SK-N-SH treated with all-trans-retinoic acid at 6 μM for 48 hours (cell line): ENCODE results near the gene ART3.

Experiments
- ATAC-seq: fragments of 200-7000 bp; cut with Tn5 transposase; 3 replicates; pipeline ENCODE4 v1.9.1; 2020; ENCODE audit warnings: mild to moderate bottlenecking, moderate library complexity
- ARNTL ChIP-seq: fragments of 450-650 bp; formaldehyde crosslinking; IDR thresholded peaks from 2 replicates; pipeline ENCODE4 v1.5.0; 2020; ENCODE audit warnings: low read depth, mild to moderate bottlenecking, moderate library complexity, borderline replicate concordance
- CREB5 ChIP-seq: fragments of 250-450 bp; sonication (Bioruptor Pico); IDR thresholded peaks from 2 replicates; pipeline ENCODE4 v1.5.1; 2020; ENCODE audit warnings: low read depth, mild to moderate bottlenecking, moderate library complexity
- CSDC2 ChIP-seq: fragments of 250-450 bp; sonication (Bioruptor Pico); IDR thresholded peaks from 2 replicates; pipeline ENCODE4 v1.5.0; 2020; ENCODE audit warnings: mild to moderate bottlenecking, moderate library complexity
- ESRRG ChIP-seq: fragments of 250-450 bp; sonication (Bioruptor Pico); IDR thresholded peaks from 2 replicates; pipeline ENCODE4 v1.6.1; 2021; ENCODE audit warnings: mild to moderate bottlenecking
- GLIS3 ChIP-seq: fragments of 250-450 bp; sonication (Bioruptor Pico); IDR thresholded peaks from 2 replicates; pipeline ENCODE4 v1.5.0; 2020; ENCODE audit warnings: mild to moderate bottlenecking, moderate library complexity
- ISL1 ChIP-seq: fragments of 250-450 bp; sonication (Bioruptor Pico); IDR thresholded peaks from 2 replicates; pipeline ENCODE4 v2.1.2; 2022; ENCODE audit warnings: mild to moderate bottlenecking, moderate library complexity
- OSR1 ChIP-seq: fragments of 250-450 bp; sonication (Bioruptor Pico); IDR thresholded peaks from 2 replicates; pipeline ENCODE4 v1.8.0; 2022; ENCODE audit warnings: moderate library complexity, mild to moderate bottlenecking, inconsistent platforms
- PPARA ChIP-seq: fragments of 250-450 bp; sonication (Bioruptor Pico); IDR thresholded peaks from 2 replicates; pipeline ENCODE4 v1.5.0; 2020; ENCODE audit warnings: mild to moderate bottlenecking, borderline replicate concordance
- RARB ChIP-seq: fragments of 250-450 bp; sonication (Bioruptor Pico); IDR thresholded peaks from 2 replicates; pipeline ENCODE4 v1.8.0; 2021; ENCODE audit warnings: mild to moderate bottlenecking, moderate library complexity
- SNAI2 ChIP-seq: fragments of 250-450 bp; sonication (Bioruptor Pico); IDR thresholded peaks from 2 replicates; pipeline ENCODE4 v1.5.0; 2020; ENCODE audit warnings: mild to moderate bottlenecking, moderate library complexity
- TCF4 ChIP-seq: fragments of 250-450 bp; sonication (Bioruptor Pico); IDR thresholded peaks from 2 replicates; pipeline ENCODE4 v1.8.0; 2021; ENCODE audit warnings: mild to moderate bottlenecking, moderate library complexity, borderline replicate concordance
- TOX ChIP-seq: fragments of 250-450 bp; sonication (Bioruptor Pico); IDR thresholded peaks from 2 replicates; pipeline ENCODE4 v1.8.0; 2021; ENCODE audit warnings: mild to moderate bottlenecking, moderate library complexity, borderline replicate concordance
- TSHZ2 ChIP-seq: fragments of 250-450 bp; sonication (Bioruptor Pico); IDR thresholded peaks from 2 replicates; pipeline ENCODE4 v1.5.0; 2020; ENCODE audit warnings: mild to moderate bottlenecking, moderate library complexity
- ZC3H10 ChIP-seq: fragments of 250-450 bp; sonication (Bioruptor Pico); IDR thresholded peaks from 2 replicates; pipeline ENCODE4 v1.5.1; 2021; ENCODE audit warnings: mild to moderate bottlenecking, moderate library complexity
- ZFP3 ChIP-seq: fragments of 250-450 bp; sonication (Bioruptor Pico); IDR thresholded peaks from 2 replicates; pipeline ENCODE4 v1.5.0; 2020; ENCODE audit warnings: mild to moderate bottlenecking, moderate library complexity
- ZFP30 ChIP-seq: fragments of 450-650 bp; formaldehyde crosslinking; IDR thresholded peaks from 2 replicates; pipeline ENCODE4 v1.5.0; 2022; ENCODE audit warnings: mild to moderate bottlenecking, moderate library complexity
- ZNF565 ChIP-seq: fragments of 450-650 bp; formaldehyde crosslinking; conservative IDR thresholded peaks from 2 replicates; pipeline ENCODE4 v1.5.0; 2020; ENCODE audit warnings: low read depth, mild to moderate bottlenecking, moderate library complexity
- ZNF70 ChIP-seq: fragments of 450-650 bp; formaldehyde crosslinking; IDR thresholded peaks from 2 replicates; pipeline ENCODE4 v1.5.0; 2020; ENCODE audit warnings: mild to moderate bottlenecking, moderate library complexity
- ZNF8 ChIP-seq: fragments of 450-650 bp; formaldehyde crosslinking; IDR thresholded peaks from 2 replicates; pipeline ENCODE4 v1.5.0; 2020; ENCODE audit warnings: mild to moderate bottlenecking, moderate library complexity
- TF ChIP-seq, protein P1 (sequence below): fragments of 250-450 bp; sonication (Bioruptor Pico); IDR thresholded peaks from 2 replicates; pipeline ENCODE4 v1.8.0; 2021; ENCODE audit warnings: low read depth, mild to moderate bottlenecking, moderate library complexity, borderline replicate concordance
- TF ChIP-seq, protein P2 (sequence below): fragments of 250-450 bp; sonication (Bioruptor Pico); IDR thresholded peaks from 2 replicates; pipeline ENCODE4 v1.5.1; 2021; ENCODE audit warnings: mild to moderate bottlenecking, moderate library complexity

ART3 gene

DNA sequence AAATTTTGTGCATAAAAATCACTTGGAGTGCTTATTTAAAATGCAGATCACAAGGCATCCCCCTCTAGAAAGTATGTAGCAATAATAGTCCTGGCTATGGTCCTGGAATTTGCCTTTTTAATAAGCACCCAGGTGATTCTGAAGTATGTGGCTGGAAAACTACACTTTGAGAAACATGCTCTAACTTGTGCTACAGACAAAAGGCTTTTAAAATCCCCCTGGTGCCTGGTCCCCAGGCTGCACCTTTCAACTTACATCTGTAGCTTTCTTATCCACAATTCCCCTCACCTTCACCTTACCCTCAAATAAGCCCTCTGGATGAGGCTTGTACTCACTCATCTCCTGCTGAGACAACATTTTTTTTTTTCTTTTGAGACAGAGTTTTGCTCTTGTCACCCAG, 21.1 kb downstream of the ART3 start:
- TF ChIP-seq, protein P1, sequence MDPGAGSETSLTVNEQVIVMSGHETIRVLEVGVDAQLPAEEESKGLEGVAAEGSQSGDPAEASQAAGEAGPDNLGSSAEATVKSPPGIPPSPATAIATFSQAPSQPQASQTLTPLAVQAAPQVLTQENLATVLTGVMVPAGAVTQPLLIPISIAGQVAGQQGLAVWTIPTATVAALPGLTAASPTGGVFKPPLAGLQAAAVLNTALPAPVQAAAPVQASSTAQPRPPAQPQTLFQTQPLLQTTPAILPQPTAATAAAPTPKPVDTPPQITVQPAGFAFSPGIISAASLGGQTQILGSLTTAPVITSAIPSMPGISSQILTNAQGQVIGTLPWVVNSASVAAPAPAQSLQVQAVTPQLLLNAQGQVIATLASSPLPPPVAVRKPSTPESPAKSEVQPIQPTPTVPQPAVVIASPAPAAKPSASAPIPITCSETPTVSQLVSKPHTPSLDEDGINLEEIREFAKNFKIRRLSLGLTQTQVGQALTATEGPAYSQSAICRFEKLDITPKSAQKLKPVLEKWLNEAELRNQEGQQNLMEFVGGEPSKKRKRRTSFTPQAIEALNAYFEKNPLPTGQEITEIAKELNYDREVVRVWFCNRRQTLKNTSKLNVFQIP (CRISPR knock-in tag): no peak
- no peak for TF ChIP-seq OSR1
- TF ChIP-seq ARNTL (CRISPR knock-in tag): no peak
- TF ChIP-seq GLIS3 (CRISPR knock-in tag): no peak
- TF ChIP-seq CSDC2 (CRISPR knock-in tag): no peak
- no peak for TF ChIP-seq TOX (CRISPR knock-in tag)
- no peak for TF ChIP-seq TSHZ2 (CRISPR knock-in tag)
- TF ChIP-seq RARB: no peak
- TF ChIP-seq ZNF8 (CRISPR knock-in tag): no peak
- TF ChIP-seq ZFP3 (CRISPR knock-in tag): no peak
- TF ChIP-seq PPARA: no peak
- no peak for TF ChIP-seq ZNF565 (CRISPR knock-in tag)
- no peak for TF ChIP-seq ZFP30
- no peak for TF ChIP-seq ESRRG (CRISPR knock-in tag)
- no peak for TF ChIP-seq SNAI2 (CRISPR knock-in tag)
- no peak for TF ChIP-seq CREB5
- TF ChIP-seq ZNF70 (CRISPR knock-in tag): no peak
- no peak for ATAC-seq

GRCh38 chr4:76096076-76096475, 21.6 kb downstream of the ART3 start:
- no peak for ATAC-seq
- TF ChIP-seq CSDC2 (CRISPR knock-in tag): no peak
- no peak for TF ChIP-seq ARNTL (CRISPR knock-in tag)
- no peak for TF ChIP-seq ZFP30
- TF ChIP-seq ZNF70 (CRISPR knock-in tag): no peak
- no peak for TF ChIP-seq ISL1
- TF ChIP-seq TOX (CRISPR knock-in tag): no peak
- no peak for TF ChIP-seq CREB5
- no peak for TF ChIP-seq SNAI2 (CRISPR knock-in tag)
- no peak for TF ChIP-seq TSHZ2 (CRISPR knock-in tag)
- TF ChIP-seq, protein P2, sequence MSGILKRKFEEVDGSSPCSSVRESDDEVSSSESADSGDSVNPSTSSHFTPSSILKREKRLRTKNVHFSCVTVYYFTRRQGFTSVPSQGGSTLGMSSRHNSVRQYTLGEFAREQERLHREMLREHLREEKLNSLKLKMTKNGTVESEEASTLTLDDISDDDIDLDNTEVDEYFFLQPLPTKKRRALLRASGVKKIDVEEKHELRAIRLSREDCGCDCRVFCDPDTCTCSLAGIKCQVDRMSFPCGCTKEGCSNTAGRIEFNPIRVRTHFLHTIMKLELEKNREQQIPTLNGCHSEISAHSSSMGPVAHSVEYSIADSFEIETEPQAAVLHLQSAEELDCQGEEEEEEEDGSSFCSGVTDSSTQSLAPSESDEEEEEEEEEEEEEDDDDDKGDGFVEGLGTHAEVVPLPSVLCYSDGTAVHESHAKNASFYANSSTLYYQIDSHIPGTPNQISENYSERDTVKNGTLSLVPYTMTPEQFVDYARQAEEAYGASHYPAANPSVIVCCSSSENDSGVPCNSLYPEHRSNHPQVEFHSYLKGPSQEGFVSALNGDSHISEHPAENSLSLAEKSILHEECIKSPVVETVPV (CRISPR knock-in tag): no peak
- no peak for TF ChIP-seq ZC3H10 (CRISPR knock-in tag)
- TF ChIP-seq ZNF565 (CRISPR knock-in tag): no peak
- no peak for TF ChIP-seq RARB
- TF ChIP-seq GLIS3 (CRISPR knock-in tag): no peak
- no peak for TF ChIP-seq ZFP3 (CRISPR knock-in tag)
- no peak for TF ChIP-seq TCF4
